Right lobe of liver (tissue), 6 donors: ENCODE data around the gene POPDC2. TPM values are rescaled to one million over a fixed set of nuclear protein-coding genes. Genes with fewer than 3 reads are reported as not detected.
A peak's percentile ranks its signal among the peaks of the same experiment; 100 is the strongest.

ENCODE experiments used
- ATAC-seq, 4 donors: fragments of 200-7000 bp; cut with Tn5 transposase; one replicate each; pipeline ENCODE4 v1.9.1; 2020; ENCODE audit warnings: mild to moderate bottlenecking in 4 of 4, moderate library complexity in 4 of 4
- DNase-seq, 3 donors: peaks; one replicate each; pipeline ENCODE4 v3.0.0-alpha.2; 2020
- H3K27ac ChIP-seq, 3 donors: fragments of 200-600 bp; one replicate each; pipeline ENCODE4 v1.8.0; 2022
- H3K27me3 ChIP-seq, 2 donors: fragments of 200-600 bp; one replicate each; pipeline ENCODE4 v1.8.0; 2022
- H3K36me3 ChIP-seq, 4 donors: fragments of 200-600 bp; sonication (generic) in 1 of 4; one replicate each; pipeline versions ENCODE4 v1.5.1 to v1.8.0; 2017 to 2022; ENCODE audit warnings: control low read depth in 1 of 4
- H3K4me1 ChIP-seq, 4 donors: fragments of 200-600 bp; sonication (generic) in 1 of 4; one replicate each; pipeline versions ENCODE4 v1.5.1 to v1.8.0; 2017 to 2022; ENCODE audit warnings: control low read depth in 1 of 4
- H3K4me3 ChIP-seq, 3 donors: fragments of 200-600 bp; one replicate each; pipeline ENCODE4 v1.8.0; 2022
- H3K9me3 ChIP-seq, 4 donors: fragments of 200-600 bp; sonication (generic) in 1 of 4; one replicate each; pipeline versions ENCODE4 v1.5.1 to v1.8.0; 2017 to 2022; ENCODE audit warnings: control low read depth in 1 of 4
- CTCF ChIP-seq, 4 donors: fragments of 200-600 bp in 3 of 4; fragments of 450-650 bp in 1 of 4; IDR thresholded peaks; one replicate each; pipeline versions ENCODE4 v1.5.1 to v1.8.0; 2016 to 2022; ENCODE audit warnings: antibody characterized with exemption in 4 of 4, mild to moderate bottlenecking in 2 of 4
- POLR2A ChIP-seq: fragments of 450-650 bp; IDR thresholded peaks from one replicate; pipeline ENCODE4 v1.6.1; 2017; ENCODE audit warnings: antibody characterized with exemption, mild to moderate bottlenecking
- WGBS: methylation state at CpG from one replicate; pipeline ENCODE4 v1.1.6; 2018; ENCODE audit warnings: low coverage, low lambda C conversion rate; ENCODE audit not compliant: insufficient coverage; ENCODE audit errors: missing lambda C conversion rate; 5-methylcytosine and 5-hydroxymethylcytosine counted together
- intact Hi-C, 2 donors: fragments of 100-400 bp; cut with DNase I; formaldehyde crosslinking; loops; one replicate each; pipeline versions ENCODE4 v1.11.2 to v1.14.1; 2022
- total RNA-seq, 6 experiments: library from RNA; depleted of rRNA in 2 of 6; stranded (reverse); fragments of >200 nt in 2 of 6; fragmentation: NEBNext Ultra II Directional in 3 of 6; extraction: Animal tissue kit (Norgen Biotek cat#: 25700) in 3 of 6; gene quantifications; one replicate each; pipeline versions ENCODE4 v1.1.0 to v1.2.4, GENCODE V29; 2016 to 2023
- donor health status: DM: no; HTN: yes; CAD: no.
- donor health status: DM: no; HTN: no; CAD: no.
- donor health status: DM: no; HTN: no; CAD: no.
- donor health status: DM: no; HTN: yes; CAD: no.
- donor health status: DM: no; HTN: yes; CAD: no.

The POPDC2 gene
- total RNA-seq, 6 experiments from 2014 or later, result 0.43 to 0.92 (median 0.68) TPM

DNA sequence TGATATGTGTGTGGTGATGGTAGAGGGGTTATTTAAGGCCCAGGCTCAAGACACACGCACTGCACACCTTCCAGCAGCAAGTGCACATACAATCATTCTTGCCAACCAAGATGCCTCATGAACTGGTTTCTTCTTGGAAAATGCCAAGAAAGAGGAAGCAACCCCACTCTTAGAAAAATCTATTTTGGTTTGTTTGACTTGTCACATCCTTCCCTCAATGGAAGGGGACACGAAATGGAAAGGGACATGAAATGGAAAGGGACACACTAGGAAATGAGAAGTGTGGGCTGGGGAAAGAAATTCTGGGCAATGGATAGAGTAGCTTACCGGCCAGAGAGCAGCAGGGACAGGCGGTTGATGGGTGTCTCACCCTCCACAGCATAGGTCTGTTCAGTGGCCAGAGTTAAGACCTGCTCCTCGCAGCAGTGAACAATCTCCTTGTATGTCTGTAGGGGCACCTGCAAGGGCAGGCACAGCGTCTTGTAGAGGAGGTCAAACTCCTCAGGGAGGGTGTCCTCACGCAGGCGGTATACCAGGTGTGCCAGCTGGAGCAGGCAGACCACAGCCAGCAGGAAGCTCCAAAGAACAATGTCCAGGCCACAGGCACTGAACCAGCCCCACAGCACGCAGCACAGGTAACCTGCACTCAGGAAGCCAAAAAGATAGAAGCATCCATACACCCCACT is 640 bp downstream of the POPDC2 start:
- no peak overlapping the region for H3K27ac ChIP-seq
- H3K27me3 ChIP-seq, result no peaks in the 10 kb centered on the region
- H3K36me3 ChIP-seq, result no peaks in the 10 kb centered on the region
- no peaks in the 10 kb centered on the region for H3K4me1 ChIP-seq
- no peak for DNase-seq
- intact Hi-C loops, result no loop called here
- WGBS, result 74% methylated on average over 3 of the region's 9 CpGs
- no peak overlapping the region for H3K4me3 ChIP-seq
- no peaks in the 10 kb centered on the region for H3K9me3 ChIP-seq
- TF ChIP-seq CTCF (IDR thresholded peaks at IDR 0.05) (no peak), POLR2A (no peak)
- ATAC-seq, result peak in 1 of 4 donors; percentile 20

- Histone ChIP-seq H3K36me3 (no peaks in the 10 kb centered on the region), H3K4me1 (no peaks in the 10 kb centered on the region), H3K4me3 (no peak overlapping the region), H3K9me3 (no peaks in the 10 kb centered on the region), H3K27me3 (no peaks in the 10 kb centered on the region), H3K27ac (no peak overlapping the region)
- TF ChIP-seq CTCF (IDR thresholded peaks at IDR 0.05) (no peak), POLR2A (no peak)
- intact Hi-C loops, result no loop called here
- WGBS, result 100% methylated on average over 1 of the region's 2 CpGs
- DNase-seq (no peak), ATAC-seq (no peak)
Measured at GRCh38 chr3:119658994-119659393, 1.4 kb downstream of the POPDC2 start.

GRCh38 chr3:119657887-119658702 is 2.3 kb downstream of the POPDC2 start:
- Histone ChIP-seq H3K4me3 (no peak overlapping the region), H3K36me3 (no peaks in the 10 kb centered on the region), H3K9me3 (no peaks in the 10 kb centered on the region), H3K4me1 (no peaks in the 10 kb centered on the region), H3K27ac (no peak overlapping the region), H3K27me3 (no peaks in the 10 kb centered on the region)
- 79% methylated on average over 4 of the region's 4 CpGs for WGBS
- intact Hi-C loops, result no loop called here
- DNase-seq (no peak), ATAC-seq (peak in 3 of 4 donors; percentile 44 to 61 (median 50))
- TF ChIP-seq CTCF (IDR thresholded peaks at IDR 0.05) (no peak), POLR2A (no peak)

DNA sequence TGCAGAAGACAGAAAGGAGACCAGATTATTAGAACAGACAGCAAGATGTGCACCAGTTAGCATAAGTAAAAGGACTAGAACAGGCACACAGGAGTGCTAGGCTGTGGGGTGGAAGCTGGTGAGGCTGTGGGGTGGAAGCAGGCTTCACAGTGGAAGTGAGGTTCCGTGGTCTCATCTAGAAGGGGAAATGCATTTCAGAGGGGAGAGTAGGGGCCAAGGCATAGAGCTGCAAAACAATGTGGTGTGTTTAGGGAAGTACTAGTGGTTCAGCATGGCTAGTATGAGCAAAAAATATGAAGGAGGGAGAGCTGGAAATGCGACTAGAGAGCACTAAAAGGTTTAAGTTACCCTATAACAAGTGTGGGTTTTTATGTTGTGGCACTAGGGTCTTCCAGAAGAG is 6.5 kb downstream of the POPDC2 start:
- Histone ChIP-seq H3K27me3 (no peaks in the 10 kb centered on the region), H3K36me3 (no peaks in the 10 kb centered on the region), H3K9me3 (no peaks in the 10 kb centered on the region), H3K27ac (no peak overlapping the region), H3K4me1 (no peaks in the 10 kb centered on the region), H3K4me3 (no peak overlapping the region)
- DNase-seq (no peak), ATAC-seq (peak in 3 of 4 donors; percentile 45 to 68 (median 54))
- intact Hi-C loops, result no loop called here
- 25% methylated on average over 2 of the region's 2 CpGs for WGBS
- no peak for TF ChIP-seq POLR2A
- TF ChIP-seq CTCF (IDR thresholded peaks at IDR 0.05), result no peak
